Stomach (tissue), 9 donors: ENCODE results near the gene NHERF1. TPM values are rescaled to one million over a fixed set of nuclear protein-coding genes. Genes with fewer than 3 reads are reported as not detected.

Experiments used
- DNase-seq, 2 donors: peaks; one replicate each; pipeline versions ENCODE4 v3.0.0 to v3.0.0-alpha.2; 2013 to 2019
- H3K27ac ChIP-seq, 5 donors: fragments of 200-600 bp in 4 of 5; sonication (generic) in 4 of 5; one replicate each; pipeline ENCODE4 v1.5.1; 2013 to 2019; ENCODE audit warnings: mild to moderate bottlenecking in 1 of 5, moderate library complexity in 1 of 5
- H3K27me3 ChIP-seq, 3 donors: fragments of 200-600 bp; sonication (generic); one replicate each; pipeline ENCODE4 v1.5.1; 2017 to 2019; ENCODE audit warnings: mixed run types in 1 of 3
- H3K36me3 ChIP-seq, 4 donors: fragments of 200-600 bp; sonication (generic); 1 replicate in 3 of 4; 2 replicates in 1 of 4; pipeline ENCODE4 v1.5.1; 2016 to 2019
- H3K4me1 ChIP-seq, 4 donors: fragments of 200-600 bp; sonication (generic); one replicate each; pipeline ENCODE4 v1.5.1; 2016 to 2019
- H3K4me3 ChIP-seq, 4 donors: fragments of 200-600 bp; sonication (generic) in 3 of 4; one replicate each; pipeline ENCODE4 v1.5.1; 2016 to 2019; ENCODE audit warnings: mild to moderate bottlenecking in 1 of 4
- H3K9me3 ChIP-seq, 4 donors: fragments of 200-600 bp; sonication (generic); one replicate each; pipeline ENCODE4 v1.5.1; 2016 to 2019
- EP300 ChIP-seq: sonication (generic); formaldehyde crosslinking; IDR thresholded peaks from one replicate; pipeline ENCODE4 v1.6.1; 2017; ENCODE audit warnings: antibody characterized with exemption
- POLR2A ChIP-seq, 4 donors: fragments of 450-650 bp; IDR thresholded peaks; one replicate each; pipeline ENCODE4 v1.6.1; 2016; ENCODE audit warnings: antibody characterized with exemption in 4 of 4, control low read depth in 2 of 4, mild to moderate bottlenecking in 1 of 4, moderate library complexity in 1 of 4
- POLR2AphosphoS5 ChIP-seq, 3 donors: sonication (generic); formaldehyde crosslinking; IDR thresholded peaks; one replicate each; pipeline ENCODE4 v1.6.1; 2016; ENCODE audit warnings: antibody characterized with exemption in 3 of 3
- WGBS, 5 donors: extraction: QIAGEN DNeasy Blood & Tissue Kit in 3 of 5; methylation state at CpG; one replicate each; pipeline versions ENCODE4 v1.1.5 to v1.1.7; 2013 to 2018; 5-methylcytosine and 5-hydroxymethylcytosine counted together
- intact Hi-C: fragments of 100-400 bp; cut with DNase I; formaldehyde crosslinking; loops from one replicate; pipeline ENCODE4 v1.15.1; 2023; ENCODE audit warnings: low total_unique reads
- polyA plus RNA-seq, 3 donors: library from polyadenylated mRNA; stranded (reverse); fragments of 200-250 nt; gene quantifications; one replicate each; pipeline ENCODE4 v1.2.3, GENCODE V29; 2013
- total RNA-seq, 5 donors: library from RNA; depleted of rRNA; stranded (reverse); fragments of >200 nt; gene quantifications; one replicate each; pipeline versions ENCODE4 v1.1.0 to v1.2.3, GENCODE V29; 2014 to 2016
- TF ChIP-seq, protein P1 (sequence below), 7 experiments: fragments of 450-650 bp in 4 of 7; fragments of 200-600 bp in 3 of 7; sonication (generic) in 3 of 7; IDR thresholded peaks; one replicate each; pipeline ENCODE4 v1.5.1; 2016 to 2019; ENCODE audit warnings: antibody characterized with exemption in 7 of 7, control low read depth in 2 of 7, mild to moderate bottlenecking in 1 of 7
- donor health status: healthy with polysubstance abuse.
- donor health status: Bipolar disorder and iron deficiency.
- donor health status: healthy.

NHERF1 gene
- total and polyA plus RNA-seq, 8 donors, result 14.9 to 152 (median 82.4) TPM

DNA sequence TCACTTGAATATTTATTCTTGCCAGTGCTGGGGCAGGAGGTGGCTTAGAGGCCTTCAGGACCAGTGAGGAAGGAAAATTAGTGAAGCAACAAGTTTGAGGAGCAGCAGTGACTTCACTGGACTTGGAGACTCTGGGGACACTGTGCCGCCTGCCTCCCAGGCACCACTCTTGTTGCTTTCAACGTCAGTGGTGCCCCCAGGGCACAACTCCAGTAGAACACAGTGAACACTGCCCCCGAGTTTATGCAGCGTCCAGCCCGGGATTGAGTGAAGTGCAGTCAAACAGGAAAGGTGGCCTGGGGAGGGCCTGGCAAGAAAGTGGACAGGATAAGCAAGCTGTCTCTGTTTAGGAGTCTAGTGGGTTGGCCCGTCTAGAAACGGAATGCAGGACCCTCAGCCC lies 52.1 kb downstream of the NHERF1 start:
- 79 to 90% (median 87%) methylated on average over 7 of the region's 7 CpGs for WGBS, 5 donors

DNA sequence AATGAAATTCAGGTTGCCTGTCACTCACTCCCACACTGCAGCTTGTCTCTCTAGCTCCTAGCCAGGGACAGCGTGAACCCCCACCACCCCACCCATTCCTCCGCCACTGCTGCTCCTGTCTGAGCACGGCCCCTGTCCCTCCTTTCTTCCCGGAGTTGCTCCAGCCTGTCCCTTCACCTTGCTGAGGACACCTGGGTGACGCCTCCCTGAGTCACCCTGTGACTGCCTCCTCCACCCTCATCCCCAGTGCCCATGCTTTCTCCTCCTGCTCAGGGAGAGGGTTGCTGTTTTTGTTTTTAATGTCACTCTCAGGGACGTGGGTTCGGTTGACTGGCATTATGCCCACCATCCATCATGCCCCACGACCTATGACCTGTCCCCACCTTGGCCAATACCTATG lies 53.5 kb downstream of the NHERF1 start:
- no peak overlapping the region for H3K4me3 ChIP-seq

More for the DNA sequence above, 52.1 kb downstream of the NHERF1 start:
- Histone ChIP-seq H3K27ac (no peak overlapping the region), H3K9me3 (no peaks in the 10 kb centered on the region), H3K27me3 (no peaks in the 10 kb centered on the region), H3K4me3 (no peak overlapping the region), H3K4me1 (no peaks in the 10 kb centered on the region), H3K36me3 (peaks cover 27 to 97% (median 93%) of the 10 kb centered on the region in 4 donors)
- intact Hi-C loops, result no loop called here
- no peak for DNase-seq
- TF ChIP-seq EP300 (no peak), POLR2A (IDR thresholded peaks at IDR 0.05) (no peak)
- TF ChIP-seq, protein P1, sequence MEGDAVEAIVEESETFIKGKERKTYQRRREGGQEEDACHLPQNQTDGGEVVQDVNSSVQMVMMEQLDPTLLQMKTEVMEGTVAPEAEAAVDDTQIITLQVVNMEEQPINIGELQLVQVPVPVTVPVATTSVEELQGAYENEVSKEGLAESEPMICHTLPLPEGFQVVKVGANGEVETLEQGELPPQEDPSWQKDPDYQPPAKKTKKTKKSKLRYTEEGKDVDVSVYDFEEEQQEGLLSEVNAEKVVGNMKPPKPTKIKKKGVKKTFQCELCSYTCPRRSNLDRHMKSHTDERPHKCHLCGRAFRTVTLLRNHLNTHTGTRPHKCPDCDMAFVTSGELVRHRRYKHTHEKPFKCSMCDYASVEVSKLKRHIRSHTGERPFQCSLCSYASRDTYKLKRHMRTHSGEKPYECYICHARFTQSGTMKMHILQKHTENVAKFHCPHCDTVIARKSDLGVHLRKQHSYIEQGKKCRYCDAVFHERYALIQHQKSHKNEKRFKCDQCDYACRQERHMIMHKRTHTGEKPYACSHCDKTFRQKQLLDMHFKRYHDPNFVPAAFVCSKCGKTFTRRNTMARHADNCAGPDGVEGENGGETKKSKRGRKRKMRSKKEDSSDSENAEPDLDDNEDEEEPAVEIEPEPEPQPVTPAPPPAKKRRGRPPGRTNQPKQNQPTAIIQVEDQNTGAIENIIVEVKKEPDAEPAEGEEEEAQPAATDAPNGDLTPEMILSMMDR (IDR thresholded peaks at IDR 0.05), result no peak

DNA sequence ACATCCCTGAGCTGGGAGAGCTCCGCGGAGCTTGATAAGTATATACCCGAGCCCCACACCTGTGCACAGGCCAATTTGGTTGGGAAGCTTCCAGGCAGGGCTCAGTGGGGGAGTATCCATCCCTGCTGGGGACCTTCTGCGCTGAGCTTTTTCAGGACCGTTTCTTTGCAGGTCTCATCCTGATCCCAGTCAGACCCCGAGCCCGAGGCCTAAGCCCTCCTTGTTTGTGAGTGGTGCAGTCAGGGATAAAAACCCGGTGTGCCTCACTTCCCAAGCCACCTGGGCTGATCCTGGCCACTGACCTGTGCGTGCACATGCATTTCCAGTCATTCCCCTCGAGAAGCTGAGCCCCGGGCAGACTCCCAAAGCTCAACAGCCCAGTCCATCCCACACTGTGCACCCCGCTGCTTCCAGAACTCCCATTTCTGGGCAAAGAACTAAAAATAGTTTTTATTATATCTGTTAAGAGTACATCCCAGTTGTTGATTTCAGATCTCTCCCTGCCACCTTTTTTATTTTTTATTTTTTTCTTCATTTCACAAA lies 55.0 kb downstream of the NHERF1 start:
- Histone ChIP-seq H3K27ac (no peak overlapping the region), H3K4me1 (peaks cover 0 to 10% (median 0%) of the 10 kb centered on the region in 4 donors), H3K36me3 (peaks cover 10 to 87% (median 86%) of the 10 kb centered on the region in 4 donors), H3K4me3 (no peak overlapping the region), H3K9me3 (no peaks in the 10 kb centered on the region), H3K27me3 (no peaks in the 10 kb centered on the region)
- WGBS, 5 donors, result 90 to 94% (median 93%) methylated on average over 12 of the region's 12 CpGs
- no peak for TF ChIP-seq POLR2AphosphoS5 (IDR thresholded peaks at IDR 0.05)
- TF ChIP-seq, protein P1 (IDR thresholded peaks at IDR 0.05), result no peak
- TF ChIP-seq POLR2A (IDR thresholded peaks at IDR 0.05), result no peak
- no peak for TF ChIP-seq EP300
- DNase-seq, result no peak
- intact Hi-C loops, result no loop called here

More for the DNA sequence above, 53.5 kb downstream of the NHERF1 start:
- Histone ChIP-seq H3K4me1 (no peaks in the 10 kb centered on the region), H3K9me3 (no peaks in the 10 kb centered on the region), H3K36me3 (peaks cover 18 to 91% (median 89%) of the 10 kb centered on the region in 4 donors), H3K27ac (no peak overlapping the region), H3K27me3 (no peaks in the 10 kb centered on the region)
- 77 to 90% (median 83%) methylated on average over 8 of the region's 8 CpGs for WGBS, 5 donors
- intact Hi-C loops, result no loop called here
- TF ChIP-seq POLR2AphosphoS5 (IDR thresholded peaks at IDR 0.05) (no peak), EP300 (no peak), POLR2A (IDR thresholded peaks at IDR 0.05) (no peak)
- TF ChIP-seq, protein P1 (IDR thresholded peaks at IDR 0.05), result no peak
- DNase-seq, result no peak

DNA sequence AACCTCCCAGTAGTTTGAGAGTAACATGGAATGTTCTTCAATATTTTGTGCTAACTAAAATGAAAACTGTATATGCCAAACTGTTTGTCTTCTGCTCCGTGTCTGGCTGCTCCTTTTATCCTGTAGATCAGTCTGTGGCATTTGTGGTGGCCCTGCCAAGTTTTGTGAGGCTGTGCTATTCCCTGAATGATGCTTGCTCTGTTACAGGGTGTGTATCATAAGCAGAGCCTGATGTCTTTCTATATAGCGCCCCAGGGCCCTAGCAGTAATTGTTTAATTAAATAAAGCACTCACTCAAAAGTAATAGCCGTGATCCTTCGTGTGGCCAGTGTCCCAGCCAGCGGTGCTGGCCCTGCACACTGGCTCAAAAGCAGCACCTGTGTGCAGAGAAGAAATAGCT lies 55.5 kb downstream of the NHERF1 start:
- 85 to 91% (median 89%) methylated on average over 5 of the region's 5 CpGs for WGBS, 5 donors
- intact Hi-C loops, result no loop called here
- Histone ChIP-seq H3K9me3 (no peaks in the 10 kb centered on the region), H3K4me3 (no peak overlapping the region), H3K27me3 (no peaks in the 10 kb centered on the region), H3K4me1 (peaks cover 0 to 14% (median 0%) of the 10 kb centered on the region in 4 donors), H3K36me3 (peaks cover 6 to 86% (median 81%) of the 10 kb centered on the region in 4 donors), H3K27ac (no peak overlapping the region)
- TF ChIP-seq EP300 (no peak), POLR2AphosphoS5 (IDR thresholded peaks at IDR 0.05) (no peak), POLR2A (IDR thresholded peaks at IDR 0.05) (no peak)
- TF ChIP-seq, protein P1 (IDR thresholded peaks at IDR 0.05), result no peak
- no peak for DNase-seq
